Measurements from ENCODE around the gene SIRPA. TPM values are rescaled to one million over a fixed set of nuclear protein-coding genes. Genes with fewer than 3 reads are reported as not detected.

The SIRPA gene
- total and polyA plus RNA-seq, 2 of the 4 experiments (the other 2 are of a cell fraction), result 9.9 to 40.2 TPM

DNA sequence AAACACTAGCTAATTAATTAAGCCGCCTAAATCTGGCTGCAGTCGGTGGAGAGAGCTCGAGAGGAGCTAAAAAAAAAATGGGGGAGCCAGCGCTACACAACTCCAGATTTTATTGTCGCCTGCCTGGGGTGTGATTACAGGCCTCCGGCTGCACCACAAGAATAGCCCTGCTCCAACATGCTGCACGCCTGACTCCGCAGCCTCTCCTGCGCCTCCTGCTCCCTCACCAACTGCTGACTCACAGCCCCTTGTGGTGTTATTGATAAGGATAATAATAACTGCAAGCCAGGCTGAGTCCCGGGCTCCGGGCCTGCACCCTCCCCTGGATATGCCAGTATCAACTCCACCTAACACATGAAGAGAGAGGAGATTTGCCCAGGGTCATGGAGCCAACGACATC, 16.8 kb downstream of the SIRPA start:
- no peak overlapping the region for H3K14ac ChIP-seq (replicated peaks; ENCODE audit: low read depth, low read length)
- BruUV-seq (replicated peaks), result no TSS peak

More for the DNA sequence above, 16.8 kb downstream of the SIRPA start:
- H2BK15ac ChIP-seq (ENCODE audit: low read depth, low read length), result no peak overlapping the region
- no peak overlapping the region for H4K5ac ChIP-seq (ENCODE audit: low read depth, low read length)
- H2BK5ac ChIP-seq (ENCODE audit: low read depth, low read length, poor library complexity, severe bottlenecking), result no peak overlapping the region
- no peak overlapping the region for H2AFZ ChIP-seq (replicated peaks; ENCODE audit: low read length, poor library complexity)
- no peak overlapping the region for H3K23ac ChIP-seq (ENCODE audit: low read depth, low read length)
- H3K27me3 ChIP-seq (ENCODE audit: control insufficient read depth, insufficient read depth, low read length), result no peaks in the 10 kb centered on the region
- no peak overlapping the region for H3K9ac ChIP-seq (ENCODE audit: low read depth, low read length)
- no peak overlapping the region for H3K18ac ChIP-seq (ENCODE audit: low read depth, low read length)
- no peak overlapping the region for H4K91ac ChIP-seq (ENCODE audit: insufficient read depth, low read depth, low read length)
- intact Hi-C loops (cut with micrococcal nuclease) (no loop called here), dilution Hi-C loops (cut with HindIII; ENCODE audit: low sequenced_read_pairs, unreplicated experiment) (no loop called here), in situ Hi-C loops (cut with MboI; ENCODE audit: low sequenced_read_pairs) (no loop called here)
- no peak for ATAC-seq (ENCODE audit: low read depth)
- H4K8ac ChIP-seq (ENCODE audit: low read depth in 2 of 2, low read length in 2 of 2), result no peak overlapping the region
- POLR2A ChIA-PET (ENCODE audit: unreplicated experiment), result no interaction called here
- no peak overlapping the region for H3K4me3 ChIP-seq (ENCODE audit: insufficient read depth, low read depth, low read length)
- H3K9me1 ChIP-seq (ENCODE audit: insufficient read depth, low read length), result peaks cover 18% of the 10 kb centered on the region
- peaks cover 11 to 31% of the 10 kb centered on the region in 2 experiments for H3K79me1 ChIP-seq (ENCODE audit: low read depth in 1 of 2, low read length in 2 of 2)
- H2AK9ac ChIP-seq (replicated peaks; ENCODE audit: low read depth, low read length, poor library complexity), result no peak overlapping the region
- H2BK20ac ChIP-seq (ENCODE audit: low read depth, low read length), result no peak overlapping the region
- no peak overlapping the region for H3K56ac ChIP-seq (ENCODE audit: extremely low read depth, insufficient read depth, low read length)
- peaks cover 4% of the 10 kb centered on the region for H3K4me1 ChIP-seq (ENCODE audit: control insufficient read depth, insufficient read depth, low read length)
- CTCF ChIA-PET, result no interaction called here
- H2BK120ac ChIP-seq (ENCODE audit: low read depth, low read length), result no peak overlapping the region
- H3K36me3 ChIP-seq (ENCODE audit: control insufficient read depth, insufficient read depth, low read length), result peaks cover 28% of the 10 kb centered on the region
- no peak overlapping the region for H3K4ac ChIP-seq (ENCODE audit: low read depth, low read length)
- no CpG with 5 or more reads among the region's 12 CpGs for WGBS, 2 experiments (ENCODE audit: extremely low coverage in 2 of 2, insufficient read length in 1 of 2)
- TF ChIP-seq FOS (IDR thresholded peaks at IDR 0.05; ENCODE audit: low read depth, low read length), result no peak
- no peak for TF ChIP-seq CEBPB (IDR thresholded peaks at IDR 0.05; ENCODE audit: low read depth, low read length)
- TF ChIP-seq RAD21 (IDR thresholded peaks at IDR 0.05; ENCODE audit: low read length), result no peak
- TF ChIP-seq ELK1 (IDR thresholded peaks at IDR 0.05; ENCODE audit: borderline replicate concordance, low read depth, low read length), result no peak
- no peak for TF ChIP-seq CHD1 (IDR thresholded peaks at IDR 0.05; ENCODE audit: low read depth, low read length)
- TF ChIP-seq MAZ (IDR thresholded peaks at IDR 0.05; ENCODE audit: borderline replicate concordance, low read depth, low read length), result no peak
- TF ChIP-seq MXI1 (IDR thresholded peaks at IDR 0.05; ENCODE audit: borderline replicate concordance, low read depth, low read length), result no peak
- no peak for TF ChIP-seq POLR2A (IDR thresholded peaks at IDR 0.05; ENCODE audit: low read depth, low read length)
- no peak for TF ChIP-seq BHLHE40 (IDR thresholded peaks at IDR 0.05; ENCODE audit: low read depth, low read length)
- no peak for TF ChIP-seq MAFK (IDR thresholded peaks at IDR 0.05; ENCODE audit: low read depth, low read length)
- TF ChIP-seq, protein P1, sequence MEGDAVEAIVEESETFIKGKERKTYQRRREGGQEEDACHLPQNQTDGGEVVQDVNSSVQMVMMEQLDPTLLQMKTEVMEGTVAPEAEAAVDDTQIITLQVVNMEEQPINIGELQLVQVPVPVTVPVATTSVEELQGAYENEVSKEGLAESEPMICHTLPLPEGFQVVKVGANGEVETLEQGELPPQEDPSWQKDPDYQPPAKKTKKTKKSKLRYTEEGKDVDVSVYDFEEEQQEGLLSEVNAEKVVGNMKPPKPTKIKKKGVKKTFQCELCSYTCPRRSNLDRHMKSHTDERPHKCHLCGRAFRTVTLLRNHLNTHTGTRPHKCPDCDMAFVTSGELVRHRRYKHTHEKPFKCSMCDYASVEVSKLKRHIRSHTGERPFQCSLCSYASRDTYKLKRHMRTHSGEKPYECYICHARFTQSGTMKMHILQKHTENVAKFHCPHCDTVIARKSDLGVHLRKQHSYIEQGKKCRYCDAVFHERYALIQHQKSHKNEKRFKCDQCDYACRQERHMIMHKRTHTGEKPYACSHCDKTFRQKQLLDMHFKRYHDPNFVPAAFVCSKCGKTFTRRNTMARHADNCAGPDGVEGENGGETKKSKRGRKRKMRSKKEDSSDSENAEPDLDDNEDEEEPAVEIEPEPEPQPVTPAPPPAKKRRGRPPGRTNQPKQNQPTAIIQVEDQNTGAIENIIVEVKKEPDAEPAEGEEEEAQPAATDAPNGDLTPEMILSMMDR (conservative IDR thresholded peaks at IDR 0.05; ENCODE audit: low read depth, low read length), result no peak
- TF ChIP-seq SMC3 (IDR thresholded peaks at IDR 0.05; ENCODE audit: low read depth, low read length), result no peak
- TF ChIP-seq RCOR1 (IDR thresholded peaks at IDR 0.05; ENCODE audit: insufficient replicate concordance, low read length), result no peak
- TF ChIP-seq, protein P2, sequence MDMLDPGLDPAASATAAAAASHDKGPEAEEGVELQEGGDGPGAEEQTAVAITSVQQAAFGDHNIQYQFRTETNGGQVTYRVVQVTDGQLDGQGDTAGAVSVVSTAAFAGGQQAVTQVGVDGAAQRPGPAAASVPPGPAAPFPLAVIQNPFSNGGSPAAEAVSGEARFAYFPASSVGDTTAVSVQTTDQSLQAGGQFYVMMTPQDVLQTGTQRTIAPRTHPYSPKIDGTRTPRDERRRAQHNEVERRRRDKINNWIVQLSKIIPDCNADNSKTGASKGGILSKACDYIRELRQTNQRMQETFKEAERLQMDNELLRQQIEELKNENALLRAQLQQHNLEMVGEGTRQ (IDR thresholded peaks at IDR 0.05; ENCODE audit: low read depth, low read length), result no peak
- TF ChIP-seq RFX5 (IDR thresholded peaks at IDR 0.05; ENCODE audit: low read depth, low read length), result no peak
- no peak for TF ChIP-seq NFE2L2 (IDR thresholded peaks at IDR 0.05; ENCODE audit: low read depth, low read length)
- no peaks in the 10 kb centered on the region for H3K9me3 ChIP-seq (ENCODE audit: control insufficient read depth, insufficient read depth, low read length)
- DNase-seq, result no peak
- no peak overlapping the region for H3K4me2 ChIP-seq (ENCODE audit: low read depth, low read length)
- no peak overlapping the region for H3K27ac ChIP-seq (ENCODE audit: insufficient read depth, low read length)
- H4K20me1 ChIP-seq (ENCODE audit: insufficient read depth, low read length), result peaks cover 34% of the 10 kb centered on the region
- H2AK5ac ChIP-seq (ENCODE audit: low read depth, low read length), result no peak overlapping the region
